ENCODE data around the gene KMT2B.
"Not testable (repeated sequence)": the region's sequence is repeated elsewhere in the genome, so short reads cannot be mapped to it uniquely, and the experiment has no call there.

The KMT2B gene

DNA sequence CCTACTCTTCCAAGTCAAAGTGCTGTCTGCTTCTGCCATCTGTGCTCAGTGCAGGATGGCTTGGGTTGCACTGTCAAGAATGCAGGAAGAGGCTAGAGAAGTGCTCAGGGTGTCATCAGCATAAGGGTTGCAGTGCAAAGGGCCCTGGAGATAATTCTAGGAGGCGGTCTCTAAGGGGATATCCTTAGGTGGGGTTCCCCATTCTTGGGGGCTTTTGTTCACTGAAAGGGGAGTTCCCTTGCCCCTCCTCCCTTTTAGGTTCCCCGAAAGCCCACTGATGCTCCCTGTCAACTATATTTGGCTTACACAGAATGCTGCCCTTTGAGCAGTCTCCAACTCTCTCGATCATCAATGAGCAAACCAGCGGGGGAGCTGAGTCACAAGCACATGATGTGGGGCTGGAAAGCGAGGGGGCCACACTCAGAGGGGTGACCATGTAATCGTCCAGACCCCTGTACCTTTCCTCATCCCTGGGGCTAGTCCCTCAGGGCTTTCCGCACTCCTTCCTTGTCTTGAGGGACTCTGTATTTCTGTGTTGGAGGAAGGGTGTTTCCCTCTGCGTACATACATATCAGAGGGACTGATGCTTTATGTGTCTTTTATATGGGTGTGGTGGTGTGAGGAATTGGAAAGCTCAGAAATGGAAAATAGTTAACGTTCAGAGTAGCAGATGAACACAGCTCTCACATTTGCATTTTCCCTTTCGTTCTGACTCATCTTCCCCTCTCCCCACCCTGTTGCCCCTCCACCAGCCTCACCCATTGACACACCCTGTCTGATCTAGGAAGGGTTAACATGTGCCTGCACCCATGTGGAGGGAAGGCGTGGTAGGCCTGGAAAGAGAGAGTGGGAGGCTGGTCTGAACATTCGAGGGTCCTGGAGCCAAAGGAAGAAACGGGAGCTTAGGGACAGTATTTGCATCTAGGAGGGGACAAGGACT, 6.7 kb upstream of the KMT2B start:
- no peak for DNase-seq (ENCODE audit: low read depth in 2 of 2)

DNA sequence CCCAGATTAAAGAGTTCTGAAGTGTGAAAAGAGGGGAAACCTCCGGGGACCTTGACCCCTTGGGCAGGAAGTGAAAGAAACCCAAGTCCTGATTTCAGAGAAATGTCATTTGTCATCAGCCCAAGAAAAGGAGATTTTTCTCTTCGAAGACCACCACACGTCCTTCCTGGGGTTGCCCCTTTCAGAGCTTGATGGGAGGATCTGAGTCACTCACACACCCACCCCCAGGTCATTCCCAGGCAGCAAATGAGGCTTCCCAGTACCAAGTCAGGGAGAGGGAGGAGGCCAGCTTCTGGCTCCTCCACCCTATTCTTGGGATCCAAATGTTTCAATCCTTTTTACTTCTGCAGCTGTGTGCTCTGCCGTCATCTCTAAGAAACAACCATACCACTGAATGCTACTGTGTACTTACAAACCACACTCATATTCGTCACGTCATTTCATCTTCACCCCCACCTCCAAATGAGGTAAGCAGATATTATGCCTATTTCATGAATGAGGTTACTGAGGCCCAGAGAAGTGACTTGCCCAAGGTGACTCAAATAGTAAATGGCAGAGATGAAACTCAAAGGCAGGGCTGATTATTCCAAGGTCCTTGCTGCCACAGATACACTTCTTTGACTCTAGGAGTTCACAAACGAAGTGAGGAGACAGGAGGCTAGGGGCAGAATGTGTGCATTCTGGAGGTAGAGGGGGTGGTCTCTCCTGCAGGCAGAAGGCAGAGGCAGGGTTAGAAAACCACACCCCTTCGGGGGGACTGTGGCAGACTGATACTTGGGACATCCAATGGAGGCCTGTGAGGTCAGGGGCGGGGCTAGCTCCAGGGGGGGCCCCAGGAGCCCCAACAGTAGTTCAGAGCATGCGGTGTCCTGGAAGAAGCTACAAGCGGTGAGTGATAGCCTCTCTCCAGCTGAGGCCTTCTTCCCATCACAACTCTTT, 5.0 kb upstream of the KMT2B start:
- DNase-seq (ENCODE audit: low read depth in 2 of 2): no peak

DNA sequence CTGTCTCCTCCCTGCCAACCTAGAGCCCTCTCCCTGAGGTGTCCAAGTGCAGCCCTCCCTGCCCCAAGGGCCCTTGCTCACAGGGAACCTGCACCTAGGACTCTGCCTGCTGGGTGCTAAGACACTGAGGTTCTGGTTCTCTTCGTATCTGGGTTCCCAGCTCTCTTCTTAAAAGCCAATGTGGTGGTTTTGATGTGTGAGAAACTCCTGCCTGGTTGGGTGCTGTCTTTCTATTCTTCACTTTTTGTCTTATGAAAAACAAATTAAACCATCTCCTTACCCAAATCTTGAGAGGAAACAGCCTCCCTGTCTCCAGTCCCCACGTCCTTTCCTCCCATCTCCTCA, 4.3 kb upstream of the KMT2B start:
- DNase-seq (ENCODE audit: low read depth in 2 of 2): no peak

DNA sequence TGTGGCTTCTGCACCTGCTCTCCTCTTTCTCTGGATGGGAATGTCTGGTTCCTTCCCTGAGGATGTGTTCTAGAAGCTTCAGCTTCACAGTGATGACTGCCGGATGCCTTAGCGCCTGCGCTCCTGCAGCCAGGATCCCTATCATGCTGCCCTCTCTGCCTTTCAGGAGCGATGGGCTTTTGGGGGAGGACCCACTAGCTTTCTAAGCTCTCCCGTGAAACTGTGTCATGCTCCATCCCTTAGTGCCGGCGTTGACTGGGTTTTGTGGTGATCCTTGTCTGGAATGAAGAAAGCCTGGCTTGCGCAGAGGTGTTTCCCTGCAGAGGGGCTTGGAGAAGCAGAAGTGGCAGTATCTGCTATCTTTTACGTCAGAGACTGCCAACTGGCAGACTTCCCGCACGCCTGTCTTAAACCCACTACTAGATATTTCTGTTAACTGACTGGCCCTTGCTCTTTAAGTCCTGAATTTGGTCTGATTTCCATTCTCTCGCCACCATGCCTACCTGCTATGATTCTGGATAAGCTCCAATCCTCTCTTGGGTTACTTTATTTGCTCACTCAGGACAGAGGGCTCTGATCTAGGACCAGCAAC, 3.8 kb upstream of the KMT2B start:
- no peak for DNase-seq (ENCODE audit: low read depth in 2 of 2)

DNA sequence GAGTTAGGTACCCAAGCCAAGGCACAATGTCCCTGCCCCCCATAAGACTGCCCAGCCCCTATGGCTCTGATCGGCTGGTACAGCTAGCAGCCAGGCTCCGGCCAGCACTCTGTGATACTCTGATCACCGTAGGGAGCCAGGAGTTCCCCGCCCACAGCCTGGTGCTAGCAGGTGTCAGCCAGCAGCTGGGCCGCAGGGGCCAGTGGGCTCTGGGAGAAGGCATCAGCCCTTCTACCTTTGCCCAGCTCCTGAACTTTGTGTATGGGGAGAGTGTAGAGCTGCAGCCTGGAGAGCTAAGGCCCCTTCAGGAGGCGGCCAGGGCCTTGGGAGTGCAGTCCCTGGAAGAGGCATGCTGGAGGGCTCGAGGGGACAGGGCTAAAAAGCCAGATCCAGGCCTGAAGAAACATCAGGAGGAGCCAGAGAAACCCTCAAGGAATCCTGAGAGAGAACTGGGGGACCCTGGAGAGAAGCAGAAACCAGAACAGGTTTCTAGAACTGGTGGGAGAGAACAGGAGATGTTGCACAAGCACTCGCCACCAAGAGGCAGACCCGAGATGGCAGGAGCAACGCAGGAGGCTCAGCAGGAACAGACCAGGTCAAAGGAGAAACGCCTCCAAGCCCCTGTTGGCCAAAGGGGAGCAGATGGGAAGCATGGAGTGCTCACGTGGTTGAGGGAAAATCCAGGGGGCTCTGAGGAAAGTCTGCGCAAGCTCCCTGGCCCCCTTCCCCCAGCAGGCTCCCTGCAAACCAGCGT, 3.0 kb upstream of the KMT2B start:
- DNase-seq (ENCODE audit: low read depth in 2 of 2): no peak

DNA sequence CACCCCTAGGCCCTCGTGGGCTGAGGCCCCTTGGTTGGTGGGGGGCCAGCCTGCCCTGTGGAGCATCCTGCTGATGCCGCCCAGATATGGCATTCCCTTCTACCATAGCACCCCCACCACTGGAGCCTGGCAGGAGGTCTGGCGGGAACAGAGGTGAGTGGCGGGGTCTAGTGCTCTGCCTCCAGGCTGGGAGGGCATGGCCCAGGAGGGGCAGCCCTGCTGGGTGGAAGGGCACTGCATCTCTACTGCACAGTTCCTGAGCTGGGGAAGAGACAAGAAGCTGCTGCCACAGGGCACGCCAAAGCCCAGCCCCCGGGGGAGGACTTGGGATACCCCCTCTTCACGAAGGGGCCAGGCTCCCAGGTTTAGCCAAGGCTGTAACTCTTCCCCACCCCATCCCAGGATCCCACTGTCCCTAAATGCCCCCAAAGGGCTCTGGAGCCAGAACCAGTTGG, 2.4 kb upstream of the KMT2B start:
- DNase-seq (ENCODE audit: low read depth in 2 of 2): no peak

DNA sequence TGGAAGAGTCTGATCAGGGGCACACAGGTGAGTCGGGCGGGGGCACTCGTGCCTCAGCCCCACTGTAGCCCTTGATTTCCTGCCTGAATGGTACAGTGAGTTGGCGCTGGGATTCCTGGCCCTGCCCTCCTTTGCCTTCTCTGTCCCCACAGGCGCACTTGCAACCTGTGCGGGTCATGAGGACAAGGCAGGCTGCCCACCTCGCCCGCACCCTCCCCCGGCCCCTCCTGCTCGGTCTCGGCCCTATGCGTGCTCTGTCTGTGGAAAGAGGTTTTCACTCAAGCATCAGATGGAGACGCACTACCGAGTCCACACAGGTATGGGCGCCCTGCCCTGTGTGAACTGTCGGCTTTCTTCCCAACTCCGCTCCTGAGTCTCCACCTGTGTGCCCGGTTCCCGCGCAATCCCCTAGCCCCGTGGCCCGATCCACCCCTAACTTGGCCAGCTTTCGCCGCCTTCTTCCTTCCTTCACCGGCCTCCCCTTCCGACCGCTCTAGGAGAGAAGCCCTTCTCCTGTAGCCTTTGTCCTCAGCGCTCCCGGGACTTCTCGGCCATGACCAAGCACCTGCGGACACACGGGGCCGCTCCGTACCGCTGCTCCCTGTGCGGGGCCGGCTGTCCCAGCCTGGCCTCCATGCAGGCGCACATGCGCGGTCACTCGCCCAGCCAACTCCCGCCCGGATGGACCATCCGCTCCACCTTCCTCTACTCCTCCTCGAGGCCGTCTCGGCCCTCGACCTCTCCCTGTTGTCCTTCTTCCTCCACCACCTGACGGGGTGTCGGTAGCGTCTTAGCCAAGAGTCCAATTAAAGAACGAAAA, 1.6 kb upstream of the KMT2B start:
- DNase-seq (ENCODE audit: low read depth in 2 of 2): no peak

DNA sequence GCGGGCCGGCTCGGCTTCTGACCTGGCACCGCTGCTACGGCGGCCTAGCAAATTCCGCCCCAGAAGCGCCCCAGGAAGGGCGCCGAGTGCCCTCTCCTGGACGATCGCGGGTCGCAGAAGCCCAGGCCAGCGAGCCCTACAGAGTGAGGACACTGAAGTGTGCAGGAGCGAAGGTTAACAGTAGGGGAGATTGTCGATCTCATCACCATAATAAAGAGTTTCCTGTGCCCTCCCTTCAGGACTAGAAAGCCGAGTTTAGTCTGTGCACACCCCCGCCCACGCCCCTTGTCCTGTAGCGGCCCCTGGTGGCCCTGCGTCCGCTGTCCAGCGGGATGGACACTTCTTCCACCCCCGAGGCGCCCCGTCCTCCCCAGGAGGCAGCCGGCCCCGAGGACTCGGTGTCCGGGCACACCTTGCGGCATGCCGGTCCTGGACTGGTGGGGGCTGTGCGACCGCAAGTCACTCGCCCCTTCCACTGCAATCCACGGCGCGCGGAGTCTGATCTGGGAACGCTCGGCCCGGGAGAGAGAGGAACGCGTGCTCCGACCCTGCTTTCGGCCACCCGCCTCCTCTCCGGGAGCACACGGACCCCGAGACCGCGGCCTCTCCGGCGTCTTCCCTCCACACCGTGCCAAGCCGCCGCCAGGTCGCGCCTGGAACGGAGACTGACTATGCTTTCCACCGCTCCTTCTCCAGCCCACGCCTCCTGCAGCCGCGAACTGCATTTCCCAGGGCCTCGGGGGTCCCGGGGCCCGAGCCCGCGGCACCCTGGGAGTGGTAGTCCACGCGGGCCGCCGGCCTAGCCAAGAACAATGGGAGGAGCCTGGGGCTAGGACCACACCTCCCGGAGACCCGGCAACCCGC, 770 bp upstream of the KMT2B start:
- DNase-seq (ENCODE audit: low read depth in 2 of 2): peak in 1 of 2 experiments; percentile 36

DNA sequence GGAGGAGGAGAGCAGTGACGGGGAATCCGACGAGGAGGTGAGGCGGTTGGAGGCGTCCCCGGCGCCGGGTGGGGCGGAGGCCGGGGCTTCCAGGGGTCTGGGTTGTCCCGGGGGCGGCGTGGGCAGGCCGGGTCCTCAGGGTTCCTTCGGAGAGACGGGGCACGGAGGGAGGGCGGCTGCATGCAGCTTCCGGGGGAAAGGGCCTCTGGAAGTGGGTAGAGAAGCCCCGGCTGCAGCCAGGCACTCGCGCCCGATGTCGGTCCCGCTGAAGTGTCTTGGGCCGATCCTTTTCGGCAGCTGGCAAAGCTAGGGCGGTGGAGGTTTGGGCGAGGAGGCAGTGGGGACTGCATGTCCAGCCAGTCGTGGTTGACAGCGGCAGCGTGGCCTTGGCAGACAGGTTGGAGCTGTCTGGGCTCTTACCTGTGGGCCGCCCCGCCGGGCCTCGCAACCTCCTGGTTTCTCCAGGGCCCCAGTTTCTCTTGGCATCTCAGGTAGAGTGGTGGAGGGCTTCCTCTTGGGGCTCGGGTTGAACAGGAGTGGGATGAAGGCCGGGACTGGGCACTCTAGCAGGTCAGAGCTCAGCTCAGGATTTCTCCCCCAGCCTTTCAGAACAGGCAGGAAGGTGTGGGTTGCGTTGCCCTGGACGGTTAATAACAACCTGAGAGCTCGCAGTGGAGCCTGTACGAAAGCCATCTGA, 690 bp downstream of the KMT2B start:
- DNase-seq (ENCODE audit: low read depth in 2 of 2): no peak

DNA sequence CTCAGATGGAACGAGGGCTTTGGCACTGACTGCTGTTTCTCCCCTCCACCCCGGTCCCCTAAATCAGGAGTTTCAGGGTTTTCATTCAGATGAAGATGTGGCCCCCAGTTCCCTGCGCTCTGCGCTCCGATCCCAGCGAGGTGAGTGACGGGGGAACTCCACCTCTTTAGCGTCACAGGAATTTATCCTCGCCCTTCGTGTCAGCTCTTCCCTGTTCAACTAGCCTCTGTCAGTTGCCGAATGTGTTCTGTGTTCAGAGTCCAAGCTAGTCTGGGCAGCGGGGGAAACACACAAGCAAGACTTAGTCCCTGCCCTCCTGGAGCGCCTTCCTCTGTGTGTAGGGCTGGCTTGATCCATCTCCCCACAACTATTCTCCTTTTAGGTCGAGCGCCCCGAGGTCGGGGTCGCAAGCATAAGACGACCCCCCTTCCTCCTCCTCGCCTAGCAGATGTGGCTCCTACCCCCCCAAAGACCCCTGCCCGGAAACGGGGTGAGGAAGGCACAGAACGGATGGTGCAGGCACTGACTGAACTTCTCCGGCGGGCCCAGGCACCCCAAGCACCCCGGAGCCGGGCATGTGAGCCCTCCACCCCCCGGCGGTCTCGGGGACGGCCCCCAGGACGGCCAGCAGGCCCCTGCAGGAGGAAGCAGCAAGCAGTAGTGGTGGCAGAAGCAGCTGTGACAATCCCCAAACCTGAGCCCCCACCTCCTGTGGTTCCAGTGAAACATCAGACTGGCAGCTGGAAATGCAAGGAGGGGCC, 1.8 kb downstream of the KMT2B start:
- no peak for DNase-seq (ENCODE audit: low read depth in 2 of 2)

DNA sequence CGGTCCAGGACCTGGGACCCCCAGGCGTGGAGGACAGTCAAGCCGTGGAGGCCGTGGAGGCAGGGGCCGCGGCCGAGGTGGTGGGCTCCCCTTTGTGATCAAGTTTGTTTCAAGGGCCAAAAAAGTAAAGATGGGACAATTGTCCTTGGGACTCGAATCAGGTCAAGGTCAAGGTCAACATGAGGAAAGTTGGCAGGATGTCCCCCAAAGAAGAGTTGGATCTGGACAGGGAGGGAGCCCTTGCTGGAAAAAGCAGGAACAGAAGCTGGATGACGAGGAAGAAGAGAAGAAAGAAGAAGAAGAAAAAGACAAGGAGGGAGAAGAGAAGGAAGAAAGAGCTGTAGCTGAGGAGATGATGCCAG, 2.3 kb downstream of the KMT2B start:
- DNase-seq (ENCODE audit: low read depth in 2 of 2): no peak

DNA sequence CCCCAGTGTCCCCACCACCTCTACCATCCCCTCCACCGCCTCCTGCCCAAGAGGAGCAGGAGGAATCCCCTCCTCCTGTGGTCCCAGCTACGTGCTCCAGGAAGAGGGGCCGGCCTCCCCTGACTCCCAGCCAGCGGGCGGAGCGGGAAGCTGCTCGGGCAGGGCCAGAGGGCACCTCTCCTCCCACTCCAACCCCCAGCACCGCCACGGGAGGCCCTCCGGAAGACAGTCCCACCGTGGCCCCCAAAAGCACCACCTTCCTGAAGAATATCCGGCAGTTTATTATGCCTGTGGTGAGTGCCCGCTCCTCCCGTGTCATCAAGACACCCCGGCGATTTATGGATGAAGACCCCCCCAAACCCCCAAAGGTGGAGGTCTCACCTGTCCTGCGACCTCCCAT, 2.8 kb downstream of the KMT2B start:
- DNase-seq (ENCODE audit: low read depth in 2 of 2): no peak

DNA sequence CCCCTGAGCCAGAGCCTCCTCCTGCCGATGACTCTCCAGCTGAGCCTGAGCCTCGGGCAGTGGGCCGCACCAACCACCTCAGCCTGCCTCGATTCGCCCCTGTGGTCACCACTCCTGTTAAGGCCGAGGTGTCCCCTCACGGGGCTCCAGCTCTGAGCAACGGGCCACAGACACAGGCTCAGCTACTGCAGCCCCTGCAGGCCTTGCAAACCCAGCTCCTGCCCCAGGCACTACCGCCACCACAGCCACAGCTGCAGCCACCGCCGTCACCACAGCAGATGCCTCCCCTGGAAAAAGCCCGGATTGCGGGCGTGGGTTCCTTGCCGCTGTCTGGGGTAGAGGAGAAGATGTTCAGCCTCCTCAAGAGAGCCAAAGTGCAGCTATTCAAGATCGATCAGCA, 3.6 kb downstream of the KMT2B start:
- DNase-seq (ENCODE audit: low read depth in 2 of 2): no peak

DNA sequence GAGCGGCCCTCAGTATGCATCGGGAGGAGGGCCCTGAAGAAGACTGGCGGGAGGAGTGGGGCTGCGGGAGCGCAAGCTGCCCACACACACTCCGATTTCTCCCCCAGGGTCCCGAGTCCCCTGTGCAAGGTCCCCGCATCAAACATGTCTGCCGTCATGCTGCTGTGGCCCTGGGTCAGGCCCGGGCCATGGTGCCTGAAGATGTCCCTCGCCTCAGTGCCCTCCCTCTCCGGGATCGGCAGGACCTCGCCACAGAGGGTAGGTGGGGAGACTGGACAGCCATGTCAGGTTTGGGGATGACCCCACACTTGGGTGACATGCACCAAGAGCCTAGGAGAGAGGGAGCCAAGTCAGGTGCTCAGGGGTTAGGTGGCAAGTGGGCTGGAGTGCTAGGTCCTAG, 4.7 kb downstream of the KMT2B start:
- no peak for DNase-seq (ENCODE audit: low read depth in 2 of 2)

DNA sequence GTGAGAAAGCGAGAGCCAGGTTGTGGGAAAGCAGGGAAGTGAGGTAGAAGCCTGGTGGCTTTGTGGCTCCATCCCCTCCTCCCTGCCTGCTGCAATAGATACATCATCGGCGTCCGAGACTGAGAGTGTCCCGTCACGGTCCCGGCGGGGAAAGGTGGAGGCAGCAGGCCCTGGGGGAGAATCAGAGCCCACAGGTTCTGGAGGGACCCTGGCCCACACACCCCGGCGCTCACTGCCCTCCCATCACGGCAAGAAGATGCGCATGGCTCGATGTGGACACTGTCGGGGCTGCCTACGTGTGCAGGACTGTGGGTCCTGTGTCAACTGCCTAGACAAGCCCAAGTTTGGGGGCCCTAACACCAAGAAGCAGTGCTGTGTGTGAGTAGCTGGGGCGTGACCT, 5.1 kb downstream of the KMT2B start:
- no peak for DNase-seq (ENCODE audit: low read depth in 2 of 2)

DNA sequence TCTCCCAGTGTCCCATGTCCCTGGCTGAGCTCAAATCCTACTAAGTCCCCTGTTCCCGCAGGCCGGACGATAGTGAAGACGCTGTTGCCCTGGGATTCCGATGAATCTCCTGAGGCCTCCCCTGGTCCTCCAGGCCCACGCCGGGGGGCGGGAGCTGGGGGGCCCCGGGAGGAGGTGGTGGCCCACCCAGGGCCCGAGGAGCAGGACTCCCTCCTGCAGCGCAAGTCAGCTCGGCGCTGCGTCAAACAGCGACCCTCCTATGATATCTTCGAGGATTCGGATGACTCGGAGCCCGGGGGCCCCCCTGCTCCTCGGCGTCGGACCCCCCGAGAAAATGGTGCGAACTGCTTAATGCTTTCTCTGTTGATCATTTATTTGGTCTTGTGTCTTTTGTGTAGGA, 5.9 kb downstream of the KMT2B start:
- DNase-seq (ENCODE audit: low read depth in 2 of 2): no peak

DNA sequence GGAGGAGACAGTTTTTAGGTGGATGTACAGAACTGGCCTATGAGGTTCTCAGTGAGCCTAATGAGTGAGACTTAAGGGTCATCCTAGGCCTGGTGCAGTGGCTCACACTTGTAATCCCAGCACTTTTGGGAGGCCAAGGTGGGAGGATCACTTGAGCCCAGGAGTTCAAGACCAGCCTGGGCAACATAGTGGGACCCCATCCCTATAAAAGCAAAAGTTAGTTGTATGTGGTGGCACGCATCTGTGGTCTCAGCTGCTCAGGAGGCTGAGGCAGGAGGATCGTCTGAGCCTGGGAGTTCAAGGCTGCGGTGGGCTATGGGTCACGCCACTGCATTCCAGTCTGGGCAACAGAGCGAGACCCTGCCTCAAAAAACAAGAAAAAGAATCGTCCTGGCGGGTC, 6.3 kb downstream of the KMT2B start:
- DNase-seq (ENCODE audit: low read depth in 2 of 2): not testable (repeated sequence)

DNA sequence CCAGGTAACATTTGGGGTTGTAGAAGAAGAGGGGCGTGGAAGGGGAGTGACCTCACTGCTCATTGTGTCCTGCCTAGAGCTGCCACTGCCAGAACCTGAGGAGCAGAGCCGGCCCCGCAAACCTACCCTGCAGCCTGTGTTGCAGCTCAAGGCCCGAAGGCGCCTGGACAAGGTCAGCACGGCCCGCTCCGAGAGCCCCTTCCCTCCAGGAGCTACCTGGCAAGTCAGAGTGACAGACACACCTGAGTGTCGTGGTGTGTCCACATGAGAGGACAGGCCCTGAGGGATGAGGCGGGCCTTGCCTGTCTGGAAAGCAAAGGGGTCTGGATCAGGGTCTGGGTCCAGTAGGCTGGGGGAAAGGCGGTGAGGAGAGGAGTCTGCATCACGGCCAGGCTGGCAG, 6.8 kb downstream of the KMT2B start:
- DNase-seq (ENCODE audit: low read depth in 2 of 2): no peak
